Cerebellar nuclear complex (tissue), 1 donor: Measurements from ENCODE around the gene KLHL7.
"Not testable (repeated sequence)": the region's sequence is repeated elsewhere in the genome, so short reads cannot be mapped to it uniquely, and the experiment has no call there.

ENCODE experiments used
- DNase-seq, 2 experiments: peaks; one replicate each; lab custom pipeline; 2025; lab: John Stamatoyannopoulos, UW

KLHL7 gene

DNA sequence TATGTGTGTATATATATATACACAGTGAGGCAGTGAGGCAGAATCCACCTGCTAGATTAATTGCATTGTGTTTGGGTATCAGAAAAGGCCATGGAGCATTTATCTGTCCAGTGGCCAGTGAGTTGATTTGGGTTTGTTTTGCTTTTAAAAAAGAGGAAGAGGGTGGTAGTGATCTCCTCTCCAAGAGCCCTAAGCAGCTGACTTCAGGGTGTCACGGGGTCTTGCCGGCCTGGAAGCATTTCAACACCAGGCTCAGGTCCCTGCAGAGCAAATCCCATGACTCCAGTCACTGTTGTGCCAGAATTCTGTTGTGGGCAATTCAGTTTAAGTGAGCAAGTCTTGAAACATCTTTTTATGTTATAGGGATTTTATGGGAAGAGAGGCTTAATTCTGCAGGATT lies 110.4 kb downstream of the KLHL7 start:
- no peak for DNase-seq

DNA sequence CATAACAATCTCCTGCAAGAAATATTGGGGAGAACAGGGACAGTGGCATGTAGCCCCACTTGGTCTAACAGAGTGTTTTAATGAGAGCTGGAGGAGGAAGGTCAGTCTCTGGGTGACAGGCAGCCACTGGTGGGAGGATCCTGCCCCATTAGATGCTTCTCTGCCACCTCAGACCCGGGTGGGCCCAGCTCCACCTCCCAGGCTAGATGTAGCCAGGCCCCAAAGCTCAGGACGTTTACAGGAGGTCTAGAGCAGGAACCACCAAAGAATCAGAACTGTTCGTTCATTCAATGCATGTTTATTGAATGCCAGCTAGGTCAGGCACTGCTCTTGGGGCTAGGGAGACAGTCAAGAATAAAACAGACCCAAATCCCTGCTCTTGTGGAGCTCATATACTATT lies 112.6 kb downstream of the KLHL7 start:
- no peak for DNase-seq

DNA sequence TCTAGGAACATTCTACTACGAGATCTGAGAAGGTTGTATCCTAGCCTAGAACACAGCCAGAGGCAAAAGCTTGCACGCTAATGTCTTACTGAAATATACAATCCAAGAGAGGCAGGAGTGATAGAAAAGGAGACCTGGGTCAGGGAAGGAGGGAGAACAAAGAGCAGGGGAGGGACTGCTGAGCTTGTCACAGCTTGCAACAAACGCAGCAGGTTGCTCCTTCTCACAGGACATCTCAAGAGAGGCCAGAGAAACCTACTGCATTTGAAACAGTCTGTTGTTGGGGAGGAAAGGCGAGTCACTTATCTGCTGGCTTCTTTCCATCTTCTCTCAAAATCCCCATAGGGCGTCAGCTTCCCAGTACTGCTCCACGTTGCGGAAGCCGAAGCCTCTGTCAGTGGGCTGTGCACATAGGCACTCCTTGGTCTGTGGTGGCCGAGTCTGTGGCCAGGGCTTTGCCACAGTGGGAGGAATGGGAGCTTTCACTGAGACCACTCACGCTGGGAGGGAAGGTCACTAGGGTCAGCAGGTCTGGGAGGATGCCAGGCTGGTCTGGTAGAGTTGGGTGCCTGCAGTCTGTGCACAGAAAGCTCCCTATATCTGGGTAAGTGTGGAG lies 115.2 kb downstream of the KLHL7 start:
- no peak for DNase-seq

DNA sequence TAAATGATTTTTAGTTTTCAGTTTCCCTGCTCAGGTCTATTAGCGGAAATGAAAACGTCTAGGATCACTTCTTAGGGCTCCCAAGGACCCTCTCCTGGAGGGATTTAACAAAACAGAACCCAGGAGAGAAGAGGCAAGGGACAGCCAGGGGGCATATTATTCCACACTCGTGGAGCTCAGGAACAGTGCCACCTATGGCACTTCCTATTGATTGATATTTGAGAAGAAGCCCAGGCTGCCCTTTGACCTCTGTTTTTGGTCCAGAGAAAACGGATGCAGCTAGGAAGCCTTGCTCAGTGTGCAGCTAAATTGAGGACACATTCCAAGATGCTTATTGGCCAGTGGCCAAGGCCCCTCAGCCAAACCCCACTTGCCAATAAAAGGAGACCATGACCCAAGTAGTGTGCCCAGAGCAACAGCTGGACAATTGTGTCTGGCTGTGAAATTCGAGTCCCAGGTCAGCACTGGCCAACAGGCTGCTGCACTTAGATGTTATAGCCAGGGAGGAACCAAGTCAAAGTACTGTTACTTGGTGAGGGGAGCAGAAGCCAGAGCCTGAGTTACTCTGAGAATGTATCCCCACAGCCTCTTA lies 117.0 kb downstream of the KLHL7 start:
- DNase-seq: no peak

DNA sequence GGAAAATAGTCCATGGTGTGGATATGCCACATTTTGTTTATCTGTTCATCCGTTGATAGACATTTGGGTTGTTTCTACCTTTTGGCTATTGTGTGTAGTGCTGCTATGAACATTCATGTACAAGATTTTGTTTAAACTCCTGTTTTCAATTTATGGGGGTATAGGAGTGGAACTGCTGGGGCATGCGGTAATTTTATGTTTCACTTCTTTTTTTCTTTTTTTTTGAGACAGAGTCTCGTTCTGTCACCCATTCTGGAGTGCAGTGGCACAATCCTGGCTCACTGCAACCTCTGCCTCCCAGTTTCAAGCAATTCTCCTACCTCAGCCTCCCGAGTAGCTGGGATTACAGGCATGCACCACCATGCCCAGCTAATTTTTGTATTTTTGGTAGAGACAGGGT lies 118.8 kb downstream of the KLHL7 start:
- DNase-seq: not testable (repeated sequence)

DNA sequence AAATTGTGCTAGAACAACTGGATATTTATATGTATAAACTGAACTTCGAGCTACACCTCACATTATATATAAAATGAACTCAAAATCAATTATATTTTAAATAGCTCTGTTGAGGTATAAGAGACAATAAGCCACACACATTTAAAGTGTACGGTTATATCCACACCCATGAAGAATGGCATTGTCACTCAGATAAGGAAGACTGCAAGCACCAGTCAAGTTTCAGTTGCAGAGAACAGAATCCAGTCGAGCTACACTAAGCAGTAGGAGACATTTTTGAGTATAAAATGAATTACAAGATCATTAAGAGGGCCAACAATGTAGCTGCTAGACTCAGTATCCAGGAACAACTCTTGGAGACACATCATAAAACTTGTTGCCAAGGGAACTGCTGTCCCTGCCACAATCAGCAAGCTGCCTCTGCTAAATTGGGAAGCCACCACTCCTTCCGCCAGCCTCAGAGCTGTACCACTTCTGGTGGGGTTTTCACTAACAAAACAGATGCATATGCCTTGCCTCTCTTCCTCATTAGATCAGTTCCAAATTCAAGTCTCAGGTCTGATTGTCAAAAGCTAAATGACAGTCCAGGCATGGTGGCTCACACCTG lies 121.4 kb downstream of the KLHL7 start:
- DNase-seq: no peak
